Femur (tissue), 1 donor: Measurements from ENCODE around the gene EGF.
A peak's percentile ranks its signal among the peaks of the same experiment; 100 is the strongest.

Experiments used
- DNase-seq: peaks from one replicate; pipeline ENCODE4 v3.0.0-alpha.2; 2017

Gene EGF

GRCh38 chr4:110042545-110043517 is 130.1 kb downstream of the EGF start:
- DNase-seq = peak; percentile 23

- no peak for DNase-seq
Measured at GRCh38 chr4:110046588-110047049, 133.9 kb downstream of the EGF start.

GRCh38 chr4:110049951-110050925 is 137.6 kb downstream of the EGF start:
- peak; percentile 41 for DNase-seq

- DNase-seq = no peak
Measured at GRCh38 chr4:110055158-110055768, 142.6 kb downstream of the EGF start.

- DNase-seq = no peak
Measured at GRCh38 chr4:110058677-110059076, 146.0 kb downstream of the EGF start.

- no peak for DNase-seq
Measured at GRCh38 chr4:110059556-110060191, 147.0 kb downstream of the EGF start.

GRCh38 chr4:110061076-110061475 is 148.4 kb downstream of the EGF start:
- no peak for DNase-seq
